Epithelial cell of esophagus (primary cell): ENCODE results near the gene TBL2.
"Not testable (repeated sequence)": the region's sequence is repeated elsewhere in the genome, so short reads cannot be mapped to it uniquely, and the experiment has no call there.

Experiments
- DNase-seq: peaks from one replicate; pipeline ENCODE4 v3.0.0; 2010; ENCODE audit warnings: low read depth
- H3K4me3 ChIP-seq: 2 replicates; pipeline ENCODE4 v1.5.1; 2011; ENCODE audit warnings: mild to moderate bottlenecking, low read length, control low read depth
- CTCF ChIP-seq: IDR thresholded peaks from 2 replicates; pipeline ENCODE4 v1.5.1; 2011; ENCODE audit warnings: low read depth, mild to moderate bottlenecking, low read length, control low read depth, inconsistent platforms; ENCODE audit not compliant: insufficient read depth; ENCODE audit errors: missing control alignments

The TBL2 gene

GRCh38 chr7:73567846-73568685 lies 10.3 kb downstream of the TBL2 start:
- H3K4me3 ChIP-seq = no peak overlapping the region
- no peak for TF ChIP-seq CTCF
- DNase-seq = no peak

GRCh38 chr7:73567140-73567539 lies 11.2 kb downstream of the TBL2 start:
- DNase-seq = no peak
- H3K4me3 ChIP-seq = no peak overlapping the region
- TF ChIP-seq CTCF = no peak

DNA sequence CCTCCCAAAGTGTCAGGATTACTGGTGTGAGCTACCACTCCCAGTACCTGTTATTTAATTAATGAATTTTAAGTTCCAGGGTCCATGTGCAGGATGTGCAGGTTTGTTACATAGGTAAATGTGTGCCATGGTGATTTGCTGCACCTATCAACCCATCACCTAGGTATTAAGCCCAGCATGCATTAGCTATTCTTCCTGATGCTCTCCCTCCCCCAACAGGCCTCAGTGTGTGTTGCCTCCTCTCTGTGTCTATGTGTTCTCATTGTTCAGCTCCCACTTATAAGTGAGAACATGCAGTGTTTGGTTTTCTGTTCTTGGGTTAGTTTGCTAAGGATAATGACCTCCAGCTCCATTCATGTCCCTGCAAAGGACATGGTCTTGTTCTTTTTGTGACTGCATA lies 11.9 kb downstream of the TBL2 start:
- not testable (repeated sequence) for H3K4me3 ChIP-seq, DNase-seq

DNA sequence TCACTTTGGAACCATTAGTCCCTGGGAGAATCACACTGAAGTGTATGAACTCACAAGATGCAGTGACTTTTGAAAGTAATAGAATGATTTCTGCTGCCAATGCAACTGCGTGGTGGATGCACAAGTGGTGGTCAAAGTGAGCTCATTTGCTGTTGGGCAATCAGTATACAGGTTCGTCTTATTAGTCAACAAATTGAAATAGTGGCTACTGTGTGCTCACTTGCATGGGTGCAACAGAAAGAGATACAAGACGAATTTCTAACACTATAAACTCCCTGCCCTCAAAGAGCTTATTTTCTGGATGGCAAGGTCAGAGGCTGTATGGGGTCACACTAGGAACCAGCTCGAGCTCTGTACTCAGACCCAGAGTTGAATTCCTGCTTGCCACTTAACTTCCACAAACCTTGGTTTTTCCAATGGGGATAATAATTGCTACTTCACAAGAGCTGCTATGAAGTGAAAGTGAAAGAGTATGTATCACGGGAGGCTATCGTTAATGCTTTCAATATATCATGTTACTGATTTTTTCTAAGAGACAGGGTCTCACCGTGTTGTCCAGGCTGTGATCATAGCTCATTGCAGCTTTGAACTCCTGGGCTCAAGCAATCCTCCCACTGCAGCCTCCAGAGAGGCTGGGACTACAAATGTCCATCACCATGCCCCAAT lies 12.6 kb downstream of the TBL2 start:
- no peak overlapping the region for H3K4me3 ChIP-seq
- TF ChIP-seq CTCF = no peak
- DNase-seq = peak; percentile 41

- TF ChIP-seq CTCF = no peak
- no peak overlapping the region for H3K4me3 ChIP-seq
- peak; percentile 77 for DNase-seq
Observed at GRCh38 chr7:73560109-73560835, 18.1 kb downstream of the TBL2 start.

GRCh38 chr7:73557397-73558257 lies 20.8 kb downstream of the TBL2 start, which contains the start of gene BCL7B:
BCL7B (minus strand) TSS chr7:73557690; CDS start chr7:73557578, 112 bp downstream.
- peak; percentile 64 for DNase-seq
- H3K4me3 ChIP-seq = peak within 1 kb of the TSS; percentile 88
- TF ChIP-seq CTCF = no peak
